HEK293 (cell line): ENCODE data around the gene LASP1.

ENCODE experiments used
- CTCF ChIP-seq: fragments of 450-650 bp; formaldehyde crosslinking; IDR thresholded peaks from 2 replicates; pipeline ENCODE4 v1.5.1; 2016; ENCODE audit warnings: missing biosample characterization, missing genetic modification characterization
- KLF16 ChIP-seq: fragments of 450-650 bp; formaldehyde crosslinking; IDR thresholded peaks from 2 replicates; pipeline ENCODE4 v1.5.1; 2017; ENCODE audit warnings: missing biosample characterization, missing genetic modification characterization
- TCF7L2 ChIP-seq: IDR thresholded peaks from 2 replicates; pipeline ENCODE4 v1.6.1; 2011; ENCODE audit warnings: low read depth, mild to moderate bottlenecking, inconsistent platforms, low read length, moderate library complexity, borderline replicate concordance
- ZNF140 ChIP-seq: fragments of 450-650 bp; formaldehyde crosslinking; IDR thresholded peaks from 2 replicates; pipeline ENCODE4 v1.5.1; 2016; ENCODE audit warnings: missing biosample characterization, missing genetic modification characterization

DNA sequence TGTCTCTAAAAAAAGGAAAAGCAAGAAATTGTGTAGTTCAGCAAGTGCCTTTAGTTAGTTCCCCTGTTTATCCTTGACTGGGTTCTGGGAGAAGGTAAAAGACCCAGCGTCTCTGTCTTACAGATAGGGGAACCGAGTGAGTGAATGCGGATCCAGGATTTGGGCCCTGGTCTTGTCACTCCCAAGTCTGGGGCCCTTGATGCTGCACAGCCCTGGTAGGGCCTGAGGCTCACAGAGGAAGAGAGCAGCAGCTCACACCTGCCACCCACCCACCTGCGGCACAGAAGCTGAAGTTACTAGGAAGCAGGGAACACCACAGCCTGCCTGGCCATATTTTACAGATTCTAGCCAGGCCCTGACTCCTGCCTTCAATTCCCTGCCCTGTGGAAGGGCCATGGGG lies 22.2 kb downstream of the LASP1 start:
- TF ChIP-seq ZNF140: no peak
- TF ChIP-seq CTCF (tag by site-specific recombination): no peak
- TF ChIP-seq TCF7L2: no peak
- TF ChIP-seq KLF16 (tag by site-specific recombination): no peak
